OCI-LY1 (cell line): Measurements from ENCODE around the gene NEURL1.

ENCODE experiments used
- EZH2 ChIP-seq: fragments of 200-600 bp; sonication (generic), shearing (Covaris generic); IDR thresholded peaks from 2 replicates; pipeline ENCODE4 v1.8.0; 2017; ENCODE audit warnings: borderline replicate concordance, mixed run types, mild to moderate bottlenecking, antibody characterized with exemption, low read length, moderate library complexity, mixed read lengths
- TF ChIP-seq, protein P1 (sequence below): fragments of 200-600 bp; sonication (generic), shearing (Covaris generic); IDR thresholded peaks from 2 replicates; pipeline ENCODE4 v1.5.1; 2017; ENCODE audit warnings: mild to moderate bottlenecking, antibody characterized with exemption, low read length, moderate library complexity, mixed read lengths

DNA sequence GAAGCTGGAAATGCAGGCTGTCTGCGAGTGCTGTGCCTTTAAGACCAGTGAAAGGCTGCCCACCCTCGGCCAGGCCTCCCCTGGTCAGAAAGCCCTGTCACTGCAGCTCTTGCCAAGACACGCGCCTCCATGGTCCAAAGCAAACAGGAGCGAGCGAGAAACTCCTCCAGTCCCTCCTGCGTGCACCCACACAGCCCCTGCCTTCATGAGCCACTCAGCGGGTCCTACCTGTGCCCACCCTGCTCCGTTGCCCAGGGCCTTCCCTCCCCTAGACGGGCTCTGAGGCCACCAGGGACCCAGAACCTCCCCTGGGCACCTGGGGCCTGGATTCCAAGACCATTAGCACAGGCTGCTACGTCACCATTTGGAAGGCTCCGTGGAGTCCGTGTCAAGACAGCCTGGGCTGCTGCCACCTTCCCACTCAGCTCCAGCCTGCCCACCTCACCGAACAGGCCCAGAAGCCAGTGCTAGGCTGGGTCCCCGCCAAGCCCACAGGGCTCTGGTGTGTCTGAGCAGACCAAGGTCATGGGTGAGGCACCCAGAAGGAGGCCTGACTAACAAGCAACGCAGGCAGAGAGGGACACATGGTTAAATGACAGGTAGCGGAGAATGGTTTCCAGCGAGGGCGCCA lies 144.5 kb downstream of the NEURL1 start:
- TF ChIP-seq, protein P1, sequence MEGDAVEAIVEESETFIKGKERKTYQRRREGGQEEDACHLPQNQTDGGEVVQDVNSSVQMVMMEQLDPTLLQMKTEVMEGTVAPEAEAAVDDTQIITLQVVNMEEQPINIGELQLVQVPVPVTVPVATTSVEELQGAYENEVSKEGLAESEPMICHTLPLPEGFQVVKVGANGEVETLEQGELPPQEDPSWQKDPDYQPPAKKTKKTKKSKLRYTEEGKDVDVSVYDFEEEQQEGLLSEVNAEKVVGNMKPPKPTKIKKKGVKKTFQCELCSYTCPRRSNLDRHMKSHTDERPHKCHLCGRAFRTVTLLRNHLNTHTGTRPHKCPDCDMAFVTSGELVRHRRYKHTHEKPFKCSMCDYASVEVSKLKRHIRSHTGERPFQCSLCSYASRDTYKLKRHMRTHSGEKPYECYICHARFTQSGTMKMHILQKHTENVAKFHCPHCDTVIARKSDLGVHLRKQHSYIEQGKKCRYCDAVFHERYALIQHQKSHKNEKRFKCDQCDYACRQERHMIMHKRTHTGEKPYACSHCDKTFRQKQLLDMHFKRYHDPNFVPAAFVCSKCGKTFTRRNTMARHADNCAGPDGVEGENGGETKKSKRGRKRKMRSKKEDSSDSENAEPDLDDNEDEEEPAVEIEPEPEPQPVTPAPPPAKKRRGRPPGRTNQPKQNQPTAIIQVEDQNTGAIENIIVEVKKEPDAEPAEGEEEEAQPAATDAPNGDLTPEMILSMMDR, result no peak
- TF ChIP-seq EZH2, result no peak
